ENCODE data around the gene ECD. TPM values are rescaled to one million over a fixed set of nuclear protein-coding genes. Genes with fewer than 3 reads are reported as not detected.
A peak's percentile ranks its signal among the peaks of the same experiment; 100 is the strongest.
"Not testable (repeated sequence)": the region's sequence is repeated elsewhere in the genome, so short reads cannot be mapped to it uniquely, and the experiment has no call there.

ECD gene
- total RNA-seq, 1 experiment from 2014 or later, result 38.3 TPM

GRCh38 chr10:73169320-73169719, 1.5 kb upstream of the ECD start:
- DNase-seq, result no peak
- Histone ChIP-seq H3K4me3 (no peak overlapping the region), H3K36me3 (peaks cover 17% of the 10 kb centered on the region), H3K27me3 (no peaks in the 10 kb centered on the region), H3K9me3 (no peaks in the 10 kb centered on the region; the same call in 1 of the 2 replicates)

DNA sequence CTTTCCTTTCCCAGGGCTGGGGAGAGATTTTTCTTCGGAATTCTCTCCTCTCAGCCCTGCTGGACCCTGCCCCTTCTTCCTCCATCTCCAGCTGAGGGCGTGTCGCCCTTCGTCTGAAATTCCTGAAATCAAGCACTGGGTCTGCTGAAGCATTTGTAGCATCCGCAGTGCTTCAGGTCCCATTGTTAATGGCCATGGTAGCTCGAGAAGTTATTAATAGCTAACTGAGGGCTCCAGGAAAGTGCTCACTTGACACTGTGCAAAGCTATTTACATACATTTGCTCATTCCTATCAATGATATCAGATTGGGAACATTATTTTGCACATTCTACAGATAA, 626 bp upstream of the ECD start:
- Histone ChIP-seq H3K4me3 (peak overlapping the region; percentile 68), H3K9me3 (no peaks in the 10 kb centered on the region; the same call in 1 of the 2 replicates), H3K27me3 (no peaks in the 10 kb centered on the region), H3K36me3 (peaks cover 23% of the 10 kb centered on the region)
- DNase-seq, result no peak

DNA sequence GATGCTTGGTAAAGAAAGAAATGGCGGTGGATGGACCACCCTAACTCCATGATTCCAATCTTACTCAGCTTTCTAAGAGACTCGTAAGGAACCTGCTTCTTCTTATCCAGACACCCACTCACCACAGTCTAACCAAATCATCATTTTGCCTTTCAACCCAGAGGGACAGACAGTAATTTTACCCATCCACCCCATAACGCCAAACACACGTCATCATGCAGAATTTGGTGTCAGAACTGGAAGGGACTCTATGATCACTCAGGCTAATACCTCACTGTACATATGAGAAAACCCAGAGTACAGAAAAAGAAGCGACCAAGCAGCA, 388 bp downstream of the ECD start:
- no peaks in the 10 kb centered on the region; the same call in 1 of the 2 replicates for H3K9me3 ChIP-seq
- peak overlapping the region; percentile 68 for H3K4me3 ChIP-seq
- H3K36me3 ChIP-seq, result peaks cover 33% of the 10 kb centered on the region
- no peaks in the 10 kb centered on the region for H3K27me3 ChIP-seq
- peak; percentile 2 for DNase-seq

GRCh38 chr10:73166972-73167371, 836 bp downstream of the ECD start:
- H3K4me3 ChIP-seq, result peak overlapping the region; percentile 68
- peaks cover 38% of the 10 kb centered on the region for H3K36me3 ChIP-seq
- DNase-seq, result no peak
- H3K27me3 ChIP-seq, result no peaks in the 10 kb centered on the region
- peaks cover 2% of the 10 kb centered on the region; the same call in 1 of the 2 replicates for H3K9me3 ChIP-seq

- no peak overlapping the region for H3K4me3 ChIP-seq
- H3K27me3 ChIP-seq, result no peaks in the 10 kb centered on the region
- H3K36me3 ChIP-seq, result peaks cover 55% of the 10 kb centered on the region
- DNase-seq, result no peak
- H3K9me3 ChIP-seq, result peaks cover 2% of the 10 kb centered on the region; the same call in 1 of the 2 replicates
Observed at GRCh38 chr10:73163096-73163495, 4.7 kb downstream of the ECD start.

DNA sequence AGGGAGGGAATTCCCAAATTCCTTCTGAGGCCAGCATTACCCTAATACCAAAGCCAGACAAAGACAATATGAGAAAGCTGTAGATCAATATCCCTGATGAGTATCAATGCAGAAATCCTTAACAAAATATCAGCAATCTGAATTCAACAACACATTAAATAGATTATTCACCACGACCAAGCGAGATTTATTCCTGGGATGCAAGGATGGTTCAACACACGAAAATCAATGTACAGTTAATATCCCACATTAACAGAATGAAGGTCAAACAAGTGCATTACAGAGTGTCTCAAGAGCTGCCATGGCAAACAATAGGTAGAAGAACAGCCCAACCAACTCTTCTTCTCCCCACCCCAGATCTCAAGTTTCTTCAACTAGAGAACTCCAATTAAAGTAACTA, 6.1 kb downstream of the ECD start:
- H3K4me3 ChIP-seq, result no peak overlapping the region
- H3K36me3 ChIP-seq, result peaks cover 57% of the 10 kb centered on the region
- peaks cover 2% of the 10 kb centered on the region; the same call in 1 of the 2 replicates for H3K9me3 ChIP-seq
- DNase-seq, result no peak
- H3K27me3 ChIP-seq, result no peaks in the 10 kb centered on the region

DNA sequence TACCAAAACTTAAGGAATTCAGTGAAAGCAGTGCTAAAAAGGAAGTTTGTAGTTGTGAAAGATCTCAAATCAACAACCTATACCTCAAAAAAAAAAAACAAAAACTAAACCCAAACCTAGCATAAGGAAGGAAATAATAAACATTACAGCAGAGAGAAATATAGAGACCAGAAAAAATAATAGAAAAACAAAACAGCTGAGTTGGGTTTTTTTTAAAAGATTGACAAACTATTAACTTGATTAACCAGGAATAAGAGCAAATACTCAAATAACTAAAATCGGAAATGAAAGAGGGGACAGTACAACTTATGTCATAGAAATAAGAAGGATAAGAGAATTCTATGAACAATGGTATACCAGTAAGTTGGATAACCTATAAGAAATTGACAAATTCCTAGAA, 6.7 kb downstream of the ECD start:
- Histone ChIP-seq H3K27me3 (no peaks in the 10 kb centered on the region), H3K9me3 (0 out of 2 replicates have a peak, but pooled peaks cover 2% of the 10 kb centered on the region), H3K36me3 (peaks cover 57% of the 10 kb centered on the region), H3K4me3 (no peak overlapping the region)
- no peak for DNase-seq

- peak; percentile 21 for DNase-seq
- Histone ChIP-seq H3K9me3 (0 out of 2 replicates have a peak, but pooled peaks cover 2% of the 10 kb centered on the region), H3K27me3 (no peaks in the 10 kb centered on the region), H3K4me3 (no peak overlapping the region), H3K36me3 (peaks cover 57% of the 10 kb centered on the region)
Observed at GRCh38 chr10:73159038-73159648, 8.7 kb downstream of the ECD start.

- H3K27me3 ChIP-seq, result no peaks in the 10 kb centered on the region
- no peaks in the 10 kb centered on the region for H3K9me3 ChIP-seq
- DNase-seq, result no peak
- H3K36me3 ChIP-seq, result peaks cover 57% of the 10 kb centered on the region
- H3K4me3 ChIP-seq, result no peak overlapping the region
Observed at GRCh38 chr10:73156054-73156453, 11.8 kb downstream of the ECD start.

GRCh38 chr10:73152009-73152408, 15.8 kb downstream of the ECD start:
- no peak for DNase-seq
- Histone ChIP-seq H3K4me3 (no peak overlapping the region), H3K36me3 (peaks cover 62% of the 10 kb centered on the region), H3K27me3 (no peaks in the 10 kb centered on the region), H3K9me3 (no peaks in the 10 kb centered on the region)

DNA sequence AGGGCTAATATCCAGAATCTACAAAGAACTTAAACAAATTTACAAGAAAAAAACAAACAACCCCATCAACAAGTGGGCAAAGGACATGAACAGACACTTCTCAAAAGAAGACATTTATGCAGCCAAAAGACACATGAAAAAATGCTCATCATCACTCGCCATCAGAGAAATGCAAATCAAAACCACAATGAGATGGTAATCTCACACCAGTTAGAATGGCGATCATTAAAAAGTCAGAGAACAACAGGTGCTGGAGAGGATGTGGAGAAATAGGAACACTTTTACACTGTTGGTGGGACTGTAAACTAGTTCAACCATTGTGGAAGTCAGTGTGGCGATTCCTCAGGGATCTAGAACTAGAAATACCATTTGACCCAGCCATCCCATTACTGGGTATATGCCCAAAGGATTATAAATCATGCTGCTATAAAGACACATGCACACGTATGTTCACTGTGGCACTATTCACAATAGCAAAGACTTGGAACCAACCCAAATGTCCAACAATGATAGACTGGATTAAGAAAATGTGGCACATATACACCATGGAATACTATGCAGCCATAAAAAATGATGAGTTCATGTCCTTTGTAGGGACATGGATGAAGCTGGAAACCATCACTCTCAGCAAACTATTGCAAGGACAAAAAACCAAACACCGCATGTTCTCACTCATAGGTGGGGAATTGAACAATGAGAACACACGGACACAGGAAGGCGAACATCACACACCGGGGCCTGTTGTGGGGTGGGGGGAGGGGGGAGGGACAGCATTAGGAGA, 17.0 kb downstream of the ECD start:
- not testable (repeated sequence) for H3K9me3 ChIP-seq, H3K4me3 ChIP-seq, DNase-seq, H3K27me3 ChIP-seq
- H3K36me3 ChIP-seq, result peaks cover 60% of the 10 kb centered on the region

- no peaks in the 10 kb centered on the region for H3K9me3 ChIP-seq
- no peak overlapping the region for H3K4me3 ChIP-seq
- no peak for DNase-seq
- H3K36me3 ChIP-seq, result peaks cover 50% of the 10 kb centered on the region
- no peaks in the 10 kb centered on the region for H3K27me3 ChIP-seq
Observed at GRCh38 chr10:73141603-73142002, 26.2 kb downstream of the ECD start.

DNA sequence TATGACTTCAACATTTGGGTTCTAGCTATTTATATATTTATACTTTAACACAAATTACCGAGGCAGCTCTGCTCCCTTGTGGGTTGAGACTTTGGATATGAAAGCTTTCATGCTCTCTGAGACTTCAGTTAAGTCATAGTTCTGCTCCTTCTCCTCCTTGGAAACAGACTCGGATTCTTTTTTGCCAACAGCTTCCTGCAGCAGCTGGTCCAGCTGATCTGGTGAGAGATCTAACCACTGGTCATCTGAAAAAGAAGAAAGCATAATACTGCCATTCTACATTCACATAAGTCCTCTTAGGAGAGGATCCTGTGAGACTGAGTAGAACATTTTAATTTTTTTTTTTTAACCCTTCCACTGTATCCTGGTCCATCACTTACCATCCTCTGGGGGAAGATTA, 28.6 kb downstream of the ECD start:
- H3K9me3 ChIP-seq, result no peaks in the 10 kb centered on the region
- no peak overlapping the region for H3K4me3 ChIP-seq
- H3K27me3 ChIP-seq, result no peaks in the 10 kb centered on the region
- DNase-seq, result no peak
- H3K36me3 ChIP-seq, result peaks cover 51% of the 10 kb centered on the region

DNA sequence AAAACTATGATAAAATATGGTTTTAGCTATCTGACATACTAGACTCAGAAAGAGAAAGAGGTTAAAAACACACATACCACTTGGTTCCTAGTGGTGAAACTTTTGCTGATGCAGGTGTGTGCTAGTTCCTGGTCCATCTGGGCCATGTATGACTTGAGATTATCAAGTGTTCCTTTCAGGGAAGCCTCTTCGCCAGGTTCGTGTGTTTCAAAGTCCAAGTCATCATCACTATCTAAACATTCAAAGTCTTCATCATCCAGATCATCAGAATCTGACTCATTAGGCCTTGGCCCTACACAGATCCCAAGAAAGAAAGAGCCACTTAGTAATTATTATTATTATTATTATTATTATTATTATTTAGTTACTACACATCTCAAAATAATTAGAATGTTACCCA, 31.2 kb downstream of the ECD start:
- Histone ChIP-seq H3K9me3 (no peaks in the 10 kb centered on the region), H3K36me3 (peaks cover 55% of the 10 kb centered on the region)
- peak; percentile 5 for DNase-seq

GRCh38 chr10:73134727-73135126, 33.1 kb downstream of the ECD start:
- Histone ChIP-seq H3K27me3 (no peaks in the 10 kb centered on the region), H3K9me3 (no peaks in the 10 kb centered on the region), H3K4me3 (no peak overlapping the region), H3K36me3 (peaks cover 61% of the 10 kb centered on the region)
- DNase-seq, result no peak

More for the DNA sequence above, 31.2 kb downstream of the ECD start:
- Histone ChIP-seq H3K27me3 (no peaks in the 10 kb centered on the region), H3K4me3 (no peak overlapping the region)

DNA sequence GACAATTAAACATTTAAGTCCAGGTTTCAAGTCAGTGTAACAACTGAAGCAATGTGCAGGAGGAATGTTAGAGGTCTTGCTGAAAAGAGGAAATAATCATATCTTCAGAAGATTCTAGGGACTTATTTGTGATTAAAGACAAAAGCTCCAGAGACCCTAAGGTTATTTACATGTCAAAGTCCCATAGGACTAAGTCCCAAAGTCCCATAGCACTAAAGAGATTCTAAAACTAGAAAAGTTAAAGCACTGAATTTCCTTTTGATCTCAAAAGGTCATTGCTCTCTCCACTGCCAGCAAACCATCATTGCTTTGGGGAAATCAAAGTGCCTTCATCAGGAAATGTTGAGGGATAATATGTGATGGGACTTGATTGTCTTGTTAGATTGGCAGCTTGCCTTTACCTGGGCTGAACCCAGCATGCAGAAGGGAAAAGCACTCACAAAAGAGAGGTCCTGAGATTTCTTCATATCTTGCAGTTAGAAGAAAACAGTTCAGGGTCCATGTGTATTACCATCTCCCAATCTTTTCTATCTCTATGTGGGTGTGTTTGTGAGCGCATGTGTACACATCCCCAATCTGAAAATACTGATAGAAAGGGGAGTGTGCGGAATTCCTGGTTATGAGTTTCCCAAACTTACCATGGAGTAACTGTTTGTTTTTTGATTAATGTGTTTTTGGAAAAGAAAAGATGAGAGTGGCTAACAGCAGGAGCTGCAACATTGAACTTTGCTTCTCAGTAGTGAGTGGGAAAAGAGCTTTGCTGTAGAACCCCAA, 35.7 kb downstream of the ECD start:
- Histone ChIP-seq H3K36me3 (peaks cover 55% of the 10 kb centered on the region), H3K4me3 (no peak overlapping the region), H3K9me3 (no peaks in the 10 kb centered on the region), H3K27me3 (no peaks in the 10 kb centered on the region)
- no peak for DNase-seq

GRCh38 chr10:73131301-73131700, 36.5 kb downstream of the ECD start:
- H3K36me3 ChIP-seq, result peaks cover 53% of the 10 kb centered on the region

More at GRCh38 chr10:73131301-73131700, 36.5 kb downstream of the ECD start:
- DNase-seq, result no peak
- no peaks in the 10 kb centered on the region for H3K9me3 ChIP-seq
- H3K4me3 ChIP-seq, result no peak overlapping the region
- no peaks in the 10 kb centered on the region for H3K27me3 ChIP-seq

Data from MG63 (cell line).